Activated T-helper 2 cell treated with anti-CD3 and anti-CD28 coated beads, Interferon-gamma antibody, Interleukin-2, Interleukin-4, amounts not matched to agents 10 μg/mL and 5 μg/mL and 100 μg/mL, durations not matched to agents 14 hours and 24 hours and 36 hours (primary cell): ENCODE measurements around the gene VPS50. TPM values are rescaled to one million over a fixed set of nuclear protein-coding genes. Genes with fewer than 3 reads are reported as not detected.
A peak's percentile ranks its signal among the peaks of the same experiment; 100 is the strongest.

Experiments
- DNase-seq: peaks from one replicate; pipeline ENCODE4 v3.0.0; 2021; ENCODE audit warnings: low spot score
- H3K27ac Mint-ChIP-seq: one replicate; pipeline ENCODE4 v1.8.0; 2021; ENCODE audit warnings: mixed read lengths
- H3K27me3 Mint-ChIP-seq: one replicate; pipeline ENCODE4 v1.8.0; 2021; ENCODE audit warnings: low read depth, mixed read lengths
- H3K36me3 Mint-ChIP-seq: one replicate; pipeline ENCODE4 v1.8.0; 2021; ENCODE audit warnings: low read depth, mixed read lengths
- H3K4me1 Mint-ChIP-seq: one replicate; pipeline ENCODE4 v1.8.0; 2021; ENCODE audit warnings: low read depth, mixed read lengths
- H3K4me3 Mint-ChIP-seq: one replicate; pipeline ENCODE4 v1.8.0; 2021; ENCODE audit warnings: low read depth, mild to moderate bottlenecking, moderate library complexity, mixed read lengths
- H3K9me3 Mint-ChIP-seq: one replicate; pipeline ENCODE4 v1.8.0; 2021; ENCODE audit warnings: mixed read lengths
- intact Hi-C: fragments of 100-400 bp; cut with micrococcal nuclease; formaldehyde crosslinking; loops from one replicate; pipeline ENCODE4 v1.15.1; 2023
- total RNA-seq: library from RNA; stranded (reverse); gene quantifications from 2 replicates; pipeline ENCODE4 v1.2.3, GENCODE V29; 2022

The VPS50 gene
- total RNA-seq, result 14.8 and 15.6 TPM in 2 replicates

DNA sequence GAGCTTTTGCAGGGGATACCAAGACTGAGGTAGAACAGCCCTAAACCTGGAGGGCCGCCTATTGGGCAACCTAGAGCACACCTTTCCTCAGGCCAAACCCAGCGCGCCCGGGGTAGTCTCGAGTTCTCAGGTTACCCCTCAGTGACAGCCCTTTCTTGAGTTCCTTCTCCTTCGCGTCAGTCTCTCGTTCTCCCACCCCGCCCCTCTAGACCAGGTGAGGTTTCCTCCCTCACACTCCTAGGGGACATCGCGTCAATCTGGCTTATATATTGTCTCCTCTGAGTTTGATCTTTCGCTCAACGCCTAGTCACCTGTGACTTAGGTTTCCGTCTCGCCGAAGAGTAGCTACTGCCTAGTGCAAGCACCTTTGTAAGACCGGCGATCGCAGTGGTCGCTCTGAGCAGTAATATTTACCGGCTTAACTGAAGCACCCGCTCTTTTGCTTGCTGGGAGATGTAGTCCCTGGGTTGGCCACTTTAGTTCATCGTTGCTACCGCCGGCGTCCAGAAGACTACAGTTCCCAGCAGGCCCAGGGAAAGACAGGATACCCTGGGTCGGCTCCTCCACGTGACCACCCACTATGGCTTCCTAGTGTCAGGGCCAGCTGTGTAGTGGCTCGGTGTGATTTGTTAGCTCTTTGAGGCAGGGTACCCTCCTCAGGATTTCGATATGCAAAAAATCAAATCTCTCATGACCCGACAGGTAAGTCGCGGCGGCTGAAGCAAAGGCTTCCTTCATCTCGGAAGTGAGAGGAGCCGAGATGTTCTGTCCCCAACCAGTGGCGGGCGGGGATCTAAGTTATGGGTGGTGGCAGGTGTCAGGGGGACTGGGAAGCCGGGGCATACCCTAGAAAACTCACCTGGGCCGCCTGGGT is at the start of gene VPS50:
Gene VPS50 (plus strand): TSS at position 568 of the 874 bp plus-strand sequence. CDS start 102 bp downstream, at position 670.
- no peaks in the 10 kb centered on the region for H3K36me3 Mint-ChIP-seq
- H3K27ac Mint-ChIP-seq, result peak within 1 kb of the TSS; percentile 85
- intact Hi-C loops, result loop anchor here (1.0 to 10.0 kb wide), 10 partner anchors 70 to 985 kb away; partner anchors contain the start of genes ANKIB1, BET1, CDK6 and FAM133B
- no peaks in the 10 kb centered on the region for H3K9me3 Mint-ChIP-seq
- H3K4me1 Mint-ChIP-seq, result peaks cover 13% of the 10 kb centered on the region
- H3K4me3 Mint-ChIP-seq, result peak within 1 kb of the TSS; percentile 96
- peak; percentile 89 for DNase-seq
- peaks cover 4% of the 10 kb centered on the region for H3K27me3 Mint-ChIP-seq

DNA sequence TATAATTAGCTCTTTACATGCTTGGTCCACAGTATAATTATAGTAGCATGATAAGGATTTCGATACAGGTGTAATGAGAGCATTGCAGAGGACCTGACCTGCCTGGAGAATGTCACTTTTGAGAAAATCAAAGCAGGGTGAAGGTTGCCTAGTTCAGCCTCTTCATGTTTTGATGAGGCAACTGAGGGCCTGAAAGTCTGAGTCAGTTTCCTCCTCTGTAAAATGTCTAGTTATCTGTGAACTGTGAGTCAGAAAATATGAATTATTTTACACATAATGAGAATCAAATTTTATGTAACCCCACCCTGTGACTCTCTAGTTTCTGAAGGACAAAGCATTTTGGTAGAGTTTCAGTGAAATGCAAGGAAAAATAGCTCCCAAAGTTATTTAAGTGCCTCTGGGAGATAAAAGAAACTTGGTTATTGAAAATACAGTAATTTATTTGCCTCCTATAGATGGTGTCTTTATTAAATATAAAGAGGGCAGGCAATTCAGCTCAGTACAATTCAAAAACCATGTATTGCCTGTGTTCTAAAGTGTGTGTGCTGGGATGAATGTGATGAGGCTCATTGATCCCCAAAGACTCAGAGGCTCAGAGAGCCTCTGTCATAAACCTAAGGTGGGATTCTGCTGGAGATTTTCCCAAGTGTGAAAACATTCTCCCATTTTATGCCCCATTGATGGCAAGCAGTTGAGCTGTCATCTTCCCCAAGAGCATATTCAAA is 46.7 kb upstream of the VPS50 start:
- no peak for DNase-seq
- intact Hi-C loops, result loop anchor here (2.0 kb wide), 1 partner anchor 25 kb away; no protein-coding TSS in a partner anchor
- no peaks in the 10 kb centered on the region for H3K36me3 Mint-ChIP-seq
- H3K4me1 Mint-ChIP-seq, result no peaks in the 10 kb centered on the region
- H3K27ac Mint-ChIP-seq, result no peak overlapping the region
- no peak overlapping the region for H3K4me3 Mint-ChIP-seq
- peaks cover 47% of the 10 kb centered on the region for H3K27me3 Mint-ChIP-seq
- H3K9me3 Mint-ChIP-seq, result no peaks in the 10 kb centered on the region

GRCh38 chr7:93188870-93189634 is 43.1 kb upstream of the VPS50 start:
- DNase-seq, result no peak
- H3K9me3 Mint-ChIP-seq, result no peaks in the 10 kb centered on the region
- H3K27ac Mint-ChIP-seq, result no peak overlapping the region
- H3K36me3 Mint-ChIP-seq, result no peaks in the 10 kb centered on the region
- peaks cover 50% of the 10 kb centered on the region for H3K27me3 Mint-ChIP-seq
- intact Hi-C loops, result no loop called here
- H3K4me1 Mint-ChIP-seq, result no peaks in the 10 kb centered on the region
- H3K4me3 Mint-ChIP-seq, result no peak overlapping the region

GRCh38 chr7:93194386-93194785 is 37.8 kb upstream of the VPS50 start:
- H3K36me3 Mint-ChIP-seq, result no peaks in the 10 kb centered on the region
- intact Hi-C loops, result loop anchor here (1.0 kb wide), 1 partner anchor 26 kb away; no protein-coding TSS in a partner anchor
- DNase-seq, result no peak
- peaks cover 46% of the 10 kb centered on the region for H3K27me3 Mint-ChIP-seq
- no peak overlapping the region for H3K27ac Mint-ChIP-seq
- no peaks in the 10 kb centered on the region for H3K4me1 Mint-ChIP-seq
- no peaks in the 10 kb centered on the region for H3K9me3 Mint-ChIP-seq
- H3K4me3 Mint-ChIP-seq, result no peak overlapping the region

DNA sequence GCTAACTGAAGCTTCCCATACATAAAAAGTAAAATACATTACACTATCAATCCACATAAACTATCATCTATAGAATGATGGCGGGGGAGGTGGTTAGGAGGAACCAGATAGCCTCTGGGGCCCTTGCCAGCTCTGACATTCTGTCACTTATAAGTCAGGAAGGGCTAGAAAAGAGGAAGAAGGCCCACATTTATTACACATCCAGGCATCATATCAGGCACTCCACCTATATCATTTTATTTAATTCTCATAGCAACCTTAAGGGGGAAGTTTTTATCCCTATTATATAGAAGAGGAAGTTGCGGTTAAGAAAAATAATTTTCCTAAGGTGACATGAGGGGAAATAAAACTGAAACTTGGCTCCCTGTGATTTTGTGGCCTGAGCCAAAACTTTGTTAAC is 35.8 kb upstream of the VPS50 start:
- no peak overlapping the region for H3K4me3 Mint-ChIP-seq
- peaks cover 45% of the 10 kb centered on the region for H3K27me3 Mint-ChIP-seq

DNA sequence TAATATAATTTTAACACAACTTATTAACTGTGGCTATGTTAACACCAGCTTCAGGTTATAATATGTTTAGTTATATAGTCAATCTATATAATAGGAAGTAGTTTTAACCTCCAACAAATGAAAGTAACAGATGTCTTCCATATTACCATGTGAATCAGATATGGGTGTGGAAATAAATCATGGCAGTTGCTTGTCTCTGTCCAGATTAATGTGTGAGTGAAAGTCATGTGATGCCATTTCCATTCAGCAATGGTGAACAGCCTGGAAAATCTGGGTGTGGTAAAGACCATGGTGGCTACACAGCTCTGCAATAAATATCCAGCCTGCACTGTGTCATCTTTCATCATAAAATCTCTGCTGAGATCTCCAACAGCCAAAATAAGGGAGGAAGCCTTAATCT is 33.7 kb upstream of the VPS50 start:
- H3K36me3 Mint-ChIP-seq, result no peaks in the 10 kb centered on the region
- H3K27me3 Mint-ChIP-seq, result peaks cover 44% of the 10 kb centered on the region
- no peak overlapping the region for H3K4me3 Mint-ChIP-seq
- no peak for DNase-seq
- intact Hi-C loops, result no loop called here
- H3K4me1 Mint-ChIP-seq, result no peaks in the 10 kb centered on the region
- H3K27ac Mint-ChIP-seq, result no peak overlapping the region
- H3K9me3 Mint-ChIP-seq, result no peaks in the 10 kb centered on the region

More for the DNA sequence above, 35.8 kb upstream of the VPS50 start:
- Mint-ChIP-seq H3K9me3 (no peaks in the 10 kb centered on the region), H3K27ac (no peak overlapping the region), H3K36me3 (no peaks in the 10 kb centered on the region), H3K4me1 (no peaks in the 10 kb centered on the region)
- no peak for DNase-seq
- intact Hi-C loops, result no loop called here

GRCh38 chr7:93202594-93203250 is 29.4 kb upstream of the VPS50 start:
- H3K9me3 Mint-ChIP-seq, result no peaks in the 10 kb centered on the region
- no peaks in the 10 kb centered on the region for H3K4me1 Mint-ChIP-seq
- no peak overlapping the region for H3K4me3 Mint-ChIP-seq
- intact Hi-C loops, result no loop called here
- H3K27ac Mint-ChIP-seq, result no peak overlapping the region
- peaks cover 48% of the 10 kb centered on the region for H3K27me3 Mint-ChIP-seq
- no peaks in the 10 kb centered on the region for H3K36me3 Mint-ChIP-seq
- DNase-seq, result no peak

GRCh38 chr7:93203496-93203895 is 28.7 kb upstream of the VPS50 start:
- Mint-ChIP-seq H3K27ac (no peak overlapping the region), H3K27me3 (peaks cover 51% of the 10 kb centered on the region), H3K36me3 (no peaks in the 10 kb centered on the region), H3K9me3 (no peaks in the 10 kb centered on the region), H3K4me3 (no peak overlapping the region), H3K4me1 (no peaks in the 10 kb centered on the region)
- intact Hi-C loops, result no loop called here
- no peak for DNase-seq

DNA sequence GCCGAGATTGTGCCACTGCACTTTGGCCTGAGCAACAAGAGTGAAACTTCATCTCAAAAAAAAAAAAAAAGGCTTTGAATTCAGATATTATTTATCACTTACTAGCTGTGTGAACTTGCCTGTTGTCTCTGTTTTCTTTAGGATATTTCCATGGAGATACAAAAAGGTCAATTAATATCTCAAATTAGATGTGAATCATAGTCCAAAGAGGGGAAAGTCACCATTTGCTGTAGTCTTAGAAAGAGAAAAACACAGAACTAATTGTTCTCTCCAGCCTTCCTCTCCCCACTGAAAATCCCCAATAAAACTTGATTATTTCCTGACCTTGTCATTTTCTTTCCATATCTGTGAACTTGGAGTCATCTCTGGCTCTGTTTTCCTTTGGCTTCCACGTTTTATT is 27.1 kb upstream of the VPS50 start:
- no peak overlapping the region for H3K4me3 Mint-ChIP-seq
- no peak overlapping the region for H3K27ac Mint-ChIP-seq
- peaks cover 44% of the 10 kb centered on the region for H3K27me3 Mint-ChIP-seq
- H3K36me3 Mint-ChIP-seq, result no peaks in the 10 kb centered on the region
- DNase-seq, result no peak
- H3K4me1 Mint-ChIP-seq, result no peaks in the 10 kb centered on the region
- intact Hi-C loops, result no loop called here
- H3K9me3 Mint-ChIP-seq, result no peaks in the 10 kb centered on the region

DNA sequence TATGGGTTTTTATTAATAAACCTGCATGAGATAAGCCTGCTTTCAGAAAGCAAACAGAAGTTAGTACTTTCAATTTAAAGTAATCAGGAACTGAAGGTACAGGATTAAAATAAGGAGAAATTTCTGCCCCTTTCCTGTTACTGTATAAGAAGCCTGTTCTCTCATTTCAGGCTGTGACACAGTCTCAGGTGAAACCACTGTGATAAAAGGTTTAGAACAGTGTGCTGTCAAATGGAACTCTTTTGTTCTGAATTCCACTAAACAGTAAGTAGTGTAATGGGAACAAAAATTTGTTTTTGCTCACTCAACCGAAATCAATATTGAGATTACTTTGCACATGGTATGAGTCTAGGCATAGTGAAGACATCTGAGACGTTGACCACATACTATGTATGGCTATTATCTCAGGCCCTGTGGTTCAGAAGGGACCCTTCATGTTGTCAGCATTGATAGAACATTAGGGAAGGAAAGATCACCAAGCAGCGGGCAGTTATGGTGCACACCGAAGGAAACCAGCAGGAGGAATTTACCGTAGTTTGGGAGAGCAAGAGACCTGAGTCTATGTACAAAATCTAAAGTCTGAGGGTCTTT is 20.8 kb upstream of the VPS50 start:
- no peak overlapping the region for H3K4me3 Mint-ChIP-seq
- no peaks in the 10 kb centered on the region for H3K4me1 Mint-ChIP-seq
- no peaks in the 10 kb centered on the region for H3K9me3 Mint-ChIP-seq
- no peak overlapping the region for H3K27ac Mint-ChIP-seq
- intact Hi-C loops, result no loop called here
- H3K27me3 Mint-ChIP-seq, result peaks cover 59% of the 10 kb centered on the region
- no peak for DNase-seq
- H3K36me3 Mint-ChIP-seq, result no peaks in the 10 kb centered on the region

DNA sequence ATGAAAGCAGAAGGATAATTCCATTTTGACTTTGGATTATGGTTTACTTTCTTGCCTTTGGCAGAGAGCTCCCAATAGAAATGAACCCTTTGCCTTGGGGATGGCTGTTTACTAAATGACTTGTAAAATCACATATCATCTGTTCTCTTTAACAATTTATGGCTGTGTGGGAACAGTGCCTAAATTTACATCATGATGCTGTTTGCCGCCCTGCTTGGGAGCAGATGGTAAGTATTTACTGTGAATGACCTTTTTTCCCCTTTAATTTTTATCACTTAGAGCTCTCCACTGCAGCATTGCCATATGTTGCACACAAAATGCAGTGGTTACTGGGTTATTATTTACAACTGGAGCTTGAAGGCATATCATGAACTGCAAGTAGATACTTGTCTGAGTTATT is 19.3 kb upstream of the VPS50 start:
- intact Hi-C loops, result no loop called here
- no peaks in the 10 kb centered on the region for H3K36me3 Mint-ChIP-seq
- H3K27ac Mint-ChIP-seq, result no peak overlapping the region
- no peak for DNase-seq
- H3K4me1 Mint-ChIP-seq, result no peaks in the 10 kb centered on the region
- no peak overlapping the region for H3K4me3 Mint-ChIP-seq
- H3K9me3 Mint-ChIP-seq, result no peaks in the 10 kb centered on the region
- H3K27me3 Mint-ChIP-seq, result peaks cover 57% of the 10 kb centered on the region
